ENCODE results near the gene CYBB.

Gene CYBB

GRCh38 chrX:37786624-37787422 lies 7.0 kb downstream of the CYBB start:
- DNase-seq = no peak

- no peak for DNase-seq
These were observed 7.6 kb downstream of the CYBB start for GRCh38 chrX:37787423-37787869.

DNA sequence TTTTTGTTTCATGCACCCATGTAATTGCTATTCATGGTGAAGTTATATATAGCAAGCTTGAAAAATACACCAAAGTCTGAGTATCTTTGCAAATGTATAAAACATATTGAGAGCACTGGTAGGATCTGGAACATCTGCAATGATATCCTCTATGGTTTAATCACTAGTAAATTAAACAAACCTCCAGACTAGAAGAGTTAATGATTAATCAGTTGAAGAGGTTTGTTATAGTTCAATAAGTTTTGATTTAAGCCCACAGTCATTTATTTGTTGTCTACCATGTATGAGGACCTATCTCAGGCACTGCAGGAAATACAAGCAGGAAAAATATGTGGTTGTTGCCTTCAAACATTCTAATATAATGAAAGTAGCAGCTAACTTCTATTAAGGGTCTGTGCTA lies 16.5 kb downstream of the CYBB start:
- DNase-seq = no peak

- DNase-seq = no peak
These were observed 16.9 kb downstream of the CYBB start for GRCh38 chrX:37796805-37797204.

DNA sequence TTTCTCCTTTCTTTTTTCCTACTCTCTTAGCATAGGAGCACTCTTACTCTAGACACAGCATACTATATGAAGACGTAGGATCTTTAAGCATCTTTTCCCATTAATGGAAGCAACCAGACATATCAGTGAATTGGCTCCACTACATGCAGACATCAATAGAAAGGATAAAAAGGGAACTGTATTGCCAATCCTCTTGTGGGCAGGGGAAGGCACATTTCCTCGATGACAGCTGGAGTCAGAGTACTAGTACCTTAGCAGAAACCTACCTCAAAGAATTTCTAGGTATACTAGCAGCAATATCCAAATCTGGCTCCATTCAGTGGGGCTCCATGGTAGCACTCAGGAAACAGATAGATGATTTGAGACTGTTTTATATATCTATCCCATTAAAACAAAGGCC lies 20.1 kb downstream of the CYBB start:
- no peak for DNase-seq

GRCh38 chrX:37800717-37801116 lies 20.9 kb downstream of the CYBB start:
- no peak for DNase-seq

GRCh38 chrX:37802028-37802427 lies 22.2 kb downstream of the CYBB start:
- no peak for DNase-seq

- no peak for DNase-seq
These were observed 23.2 kb downstream of the CYBB start for GRCh38 chrX:37803057-37803456.

- DNase-seq = no peak
These were observed 30.1 kb downstream of the CYBB start for GRCh38 chrX:37809970-37810369.

DNA sequence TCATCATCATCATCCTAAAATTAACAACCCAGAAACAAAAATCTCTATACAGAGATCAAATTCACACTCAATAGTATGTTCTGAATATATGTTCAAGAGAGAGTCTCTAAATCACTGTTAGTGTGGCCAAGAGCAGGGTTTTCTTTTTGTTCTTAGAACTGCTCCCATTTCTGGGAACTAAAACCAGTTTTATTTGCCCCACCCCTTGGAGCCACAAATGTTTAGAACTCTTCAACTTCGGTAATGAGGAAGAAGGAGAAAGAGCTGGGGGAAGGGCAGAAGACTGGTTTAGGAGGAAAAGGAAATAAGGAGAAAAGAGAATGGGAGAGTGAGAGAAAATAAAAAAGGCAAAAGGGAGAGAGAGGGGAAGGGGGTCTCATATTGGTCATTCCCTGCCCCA lies 32.3 kb downstream of the CYBB start:
- no peak for DNase-seq

DNA sequence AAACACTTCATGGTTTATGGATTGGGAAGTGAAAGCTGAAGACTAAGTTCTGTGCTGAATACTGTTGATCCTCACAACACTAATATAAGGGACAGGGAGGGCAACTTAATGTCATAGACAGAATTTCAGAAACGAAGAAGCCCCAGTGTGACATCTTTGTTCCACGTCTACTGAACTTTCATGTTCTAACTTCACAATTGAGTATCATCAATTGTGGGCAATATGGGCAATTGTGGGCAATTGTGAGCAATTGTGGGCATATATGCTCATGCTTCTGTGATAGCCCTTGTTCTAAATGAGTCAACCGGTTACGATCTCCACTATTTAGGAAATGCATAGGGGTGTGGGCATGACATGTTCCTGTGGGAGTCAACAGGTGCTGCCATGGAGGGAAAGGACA lies 33.7 kb downstream of the CYBB start:
- no peak for DNase-seq

DNA sequence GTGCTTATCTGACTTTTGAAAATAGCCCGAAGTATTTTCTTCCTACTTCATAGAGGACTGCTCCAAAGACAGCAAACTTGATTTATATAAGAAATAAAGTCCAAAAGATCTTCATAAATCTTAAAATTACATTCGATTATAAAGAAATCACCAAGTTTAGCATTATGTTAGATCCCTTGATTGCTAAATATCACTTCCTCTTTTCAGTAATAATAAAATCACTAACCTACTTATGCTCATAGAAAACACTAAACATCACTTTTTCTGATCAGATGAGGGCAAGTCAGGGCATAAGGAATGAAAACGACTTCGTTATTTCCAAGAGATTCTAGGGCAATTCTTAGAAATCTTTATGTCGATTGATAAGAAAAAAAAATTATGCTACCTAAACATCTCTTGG lies 35.5 kb downstream of the CYBB start:
- no peak for DNase-seq

- DNase-seq = no peak
These were observed 36.9 kb downstream of the CYBB start for GRCh38 chrX:37816766-37817165.

DNA sequence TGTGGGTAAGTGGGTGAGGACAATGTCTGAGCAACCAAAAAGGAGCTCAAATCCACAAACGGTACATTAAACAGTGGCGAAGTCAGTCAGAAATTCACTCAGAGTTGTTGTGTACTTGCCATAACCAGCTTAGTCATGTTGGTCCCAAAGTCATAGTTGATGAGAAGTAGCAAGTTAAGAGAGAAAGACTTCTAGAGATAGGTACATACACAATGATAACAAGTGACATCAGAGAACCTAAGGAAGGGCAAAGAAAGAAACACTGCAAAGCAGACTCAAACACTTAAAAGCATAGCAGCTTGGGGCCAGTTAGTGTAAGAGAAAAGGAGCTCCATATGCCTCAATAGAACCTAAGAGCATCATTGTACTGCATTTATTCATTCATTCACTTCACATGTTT lies 37.3 kb downstream of the CYBB start:
- no peak for DNase-seq

- DNase-seq = no peak
These were observed 37.7 kb downstream of the CYBB start for GRCh38 chrX:37817579-37817978.

GRCh38 chrX:37818031-37818430 lies 38.2 kb downstream of the CYBB start:
- DNase-seq = no peak

- no peak for DNase-seq
These were observed 40.8 kb downstream of the CYBB start for GRCh38 chrX:37820646-37821045.

- no peak for DNase-seq
These were observed 44.8 kb downstream of the CYBB start for GRCh38 chrX:37824491-37825214.

- no peak for DNase-seq
These were observed 45.5 kb downstream of the CYBB start for GRCh38 chrX:37825215-37825842.

DNA sequence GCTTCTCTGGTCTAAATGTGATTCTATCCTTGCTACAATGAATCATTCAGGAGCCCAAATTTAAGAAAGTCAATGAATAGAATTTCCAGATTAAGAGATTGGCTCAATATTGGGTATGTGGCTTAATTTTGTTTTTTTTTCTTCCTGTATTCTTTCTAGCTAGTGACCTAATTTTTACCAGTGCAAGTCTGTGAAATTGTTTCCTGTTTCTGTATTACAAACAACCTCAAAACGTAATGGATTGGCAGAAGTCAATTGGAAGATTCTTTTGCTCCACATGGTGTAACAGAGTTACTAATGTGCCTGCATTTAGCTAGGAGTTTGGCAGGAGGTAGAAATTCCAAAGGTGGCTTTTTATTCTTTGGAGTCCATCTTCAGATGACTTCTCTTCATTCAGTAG lies 49.9 kb downstream of the CYBB start:
- no peak for DNase-seq

DNA sequence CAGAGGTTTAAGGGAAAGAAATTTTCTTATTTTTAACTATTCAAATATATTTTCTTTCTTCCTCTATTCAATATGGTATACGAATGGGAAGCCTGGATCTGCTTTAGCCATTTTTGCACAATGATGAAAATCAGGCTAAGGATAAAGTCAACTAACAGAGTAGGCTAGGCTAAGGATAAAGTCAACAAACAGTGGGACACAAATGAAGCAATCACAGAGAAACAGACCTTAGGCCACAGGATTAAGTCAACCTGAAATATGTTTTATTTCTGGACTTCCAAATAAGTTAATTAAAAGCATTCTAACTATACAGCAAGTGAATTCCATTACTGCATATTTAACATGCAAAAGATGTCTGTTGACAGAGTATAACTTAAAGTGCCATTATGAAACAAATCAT lies 50.5 kb downstream of the CYBB start:
- DNase-seq = no peak

GRCh38 chrX:37834937-37835336 lies 55.1 kb downstream of the CYBB start:
- no peak for DNase-seq

DNA sequence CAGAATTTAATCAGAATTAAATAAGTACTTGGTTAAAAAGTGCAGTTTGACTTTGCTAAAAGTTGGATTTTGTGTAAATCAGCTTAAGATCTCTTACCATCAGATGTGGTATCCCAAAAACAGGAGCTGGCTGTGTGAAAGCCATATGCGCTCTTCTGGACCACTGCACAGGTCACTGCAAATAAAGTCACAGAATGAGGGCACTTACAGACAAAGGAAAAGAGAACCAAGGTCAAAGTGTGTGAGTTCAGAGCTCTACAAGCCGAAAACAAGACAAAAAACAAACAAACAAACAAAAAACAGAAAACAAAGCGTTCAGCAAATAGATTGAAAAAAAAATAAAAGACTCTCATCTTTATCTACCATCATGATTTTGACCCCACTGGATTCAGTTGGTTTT lies 61.1 kb downstream of the CYBB start:
- no peak for DNase-seq

- DNase-seq = no peak
These were observed 64.8 kb downstream of the CYBB start for GRCh38 chrX:37844622-37845021.

All from right forelimb (tissue), 1 donor.